Trophoblast cell (in vitro differentiated cells and primary cell): ENCODE data around the gene CS.

ENCODE experiments used
- DNase-seq, 2 donors: peaks; one replicate each; pipeline ENCODE4 v3.0.0-alpha.2; 2016
- H2AFZ ChIP-seq: 2 replicates; pipeline ENCODE4 v1.6.1; 2013; ENCODE audit warnings: low read length, moderate library complexity, mild to moderate bottlenecking; ENCODE audit not compliant: insufficient read depth, poor library complexity
- H2AK5ac ChIP-seq: 2 replicates; pipeline ENCODE4 v1.6.1; 2013; ENCODE audit warnings: mild to moderate bottlenecking, low read length
- H2BK120ac ChIP-seq: 2 replicates; pipeline ENCODE4 v1.6.1; 2013; ENCODE audit warnings: low read length, mild to moderate bottlenecking, moderate library complexity; ENCODE audit not compliant: insufficient read depth, poor library complexity
- H2BK12ac ChIP-seq: 2 replicates; pipeline ENCODE4 v1.6.1; 2013; ENCODE audit warnings: mild to moderate bottlenecking, low read length, moderate library complexity
- H2BK5ac ChIP-seq: 2 replicates; pipeline ENCODE4 v1.6.1; 2013; ENCODE audit warnings: low read length, low read depth, moderate library complexity, mild to moderate bottlenecking; ENCODE audit not compliant: poor library complexity
- H3K14ac ChIP-seq: 2 replicates; pipeline ENCODE4 v1.6.1; 2013; ENCODE audit warnings: mild to moderate bottlenecking, low read length
- H3K18ac ChIP-seq: 2 replicates; pipeline ENCODE4 v1.6.1; 2013; ENCODE audit warnings: mild to moderate bottlenecking, low read length
- H3K23ac ChIP-seq: 2 replicates; pipeline ENCODE4 v1.6.1; 2013; ENCODE audit warnings: low read length
- H3K27ac ChIP-seq: 2 replicates; pipeline ENCODE4 v1.5.1; 2013; ENCODE audit warnings: low read depth, mild to moderate bottlenecking, inconsistent platforms, low read length, moderate library complexity
- H3K27me3 ChIP-seq: 2 replicates; pipeline ENCODE4 v1.6.1; 2013; ENCODE audit warnings: inconsistent platforms, mild to moderate bottlenecking, low read length, moderate library complexity; ENCODE audit not compliant: insufficient read depth
- H3K36me3 ChIP-seq, 2 experiments: 1 replicate in 1 of 2; 2 replicates in 1 of 2; pipeline ENCODE4 v1.6.1; 2013; ENCODE audit warnings: low read length in 2 of 2, mild to moderate bottlenecking in 2 of 2, moderate library complexity in 1 of 2; ENCODE audit not compliant: insufficient read depth in 2 of 2, control insufficient read depth in 1 of 2
- H3K4ac ChIP-seq: 2 replicates; pipeline ENCODE4 v1.6.1; 2013; ENCODE audit warnings: low read depth, mild to moderate bottlenecking, low read length, moderate library complexity
- H3K4me1 ChIP-seq, 2 experiments: 1 replicate in 1 of 2; 2 replicates in 1 of 2; pipeline ENCODE4 v1.6.1; 2013; ENCODE audit warnings: low read length in 2 of 2, mild to moderate bottlenecking in 2 of 2, moderate library complexity in 1 of 2; ENCODE audit not compliant: insufficient read depth in 2 of 2, control insufficient read depth in 1 of 2
- H3K4me2 ChIP-seq: 2 replicates; pipeline ENCODE4 v1.6.1; 2013; ENCODE audit warnings: inconsistent platforms, mild to moderate bottlenecking, low read length, moderate library complexity
- H3K4me3 ChIP-seq: 2 replicates; pipeline ENCODE4 v1.5.1; 2013; ENCODE audit warnings: mild to moderate bottlenecking, low read depth, low read length, inconsistent platforms
- H3K79me1 ChIP-seq: one replicate; pipeline ENCODE4 v1.6.1; 2013; ENCODE audit warnings: low read length
- H3K79me2 ChIP-seq: 2 replicates; pipeline ENCODE4 v1.6.1; 2013; ENCODE audit warnings: low read length, mild to moderate bottlenecking; ENCODE audit not compliant: control insufficient read depth, insufficient read depth, poor library complexity
- H3K9ac ChIP-seq: 2 replicates; pipeline ENCODE4 v1.6.1; 2013; ENCODE audit warnings: mild to moderate bottlenecking, low read length
- H3K9me3 ChIP-seq: 2 replicates; pipeline ENCODE4 v1.6.1; 2013; ENCODE audit warnings: low read depth, mild to moderate bottlenecking, control low read depth, inconsistent platforms, low read length; ENCODE audit not compliant: insufficient read depth
- H4K12ac ChIP-seq: 2 replicates; pipeline ENCODE4 v1.6.1; 2013; ENCODE audit warnings: low read depth, mild to moderate bottlenecking, low read length, moderate library complexity
- H4K8ac ChIP-seq: 2 replicates; pipeline ENCODE4 v1.6.1; 2013; ENCODE audit warnings: low read depth, mild to moderate bottlenecking, low read length, moderate library complexity
- H4K91ac ChIP-seq: one replicate; pipeline ENCODE4 v1.6.1; 2013; ENCODE audit warnings: low read depth, mild to moderate bottlenecking, low read length, moderate library complexity
- WGBS: extraction: QIAGEN DNeasy Blood & Tissue Kit; methylation state at CpG from one replicate; pipeline ENCODE4 v1.1.7; 2013; ENCODE audit warnings: missing lambda C conversion rate; ENCODE audit not compliant: insufficient read length, insufficient coverage; ENCODE audit errors: extremely low coverage; 5-methylcytosine and 5-hydroxymethylcytosine counted together

CS gene

DNA sequence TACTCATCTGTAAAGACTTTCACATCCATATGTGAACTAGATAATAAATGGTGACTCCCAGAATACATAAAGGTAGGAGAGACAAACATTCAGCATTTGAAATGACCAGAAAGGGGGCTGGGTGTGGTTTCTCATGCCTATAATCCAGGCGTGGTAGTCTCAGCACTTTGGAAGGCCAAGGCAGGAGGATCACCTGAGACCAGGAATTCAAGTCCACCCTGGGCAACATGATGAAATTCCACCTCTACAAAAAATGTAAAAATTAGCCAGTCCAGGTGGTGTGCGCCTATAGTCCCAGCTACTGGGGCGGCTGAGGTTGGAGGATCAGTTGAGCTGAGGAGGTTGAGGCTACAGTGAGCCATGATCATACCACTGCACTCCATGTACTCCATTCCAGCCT lies 4.1 kb upstream of the CS start:
- WGBS = no CpG with 5 or more reads among the region's 3 CpGs

DNA sequence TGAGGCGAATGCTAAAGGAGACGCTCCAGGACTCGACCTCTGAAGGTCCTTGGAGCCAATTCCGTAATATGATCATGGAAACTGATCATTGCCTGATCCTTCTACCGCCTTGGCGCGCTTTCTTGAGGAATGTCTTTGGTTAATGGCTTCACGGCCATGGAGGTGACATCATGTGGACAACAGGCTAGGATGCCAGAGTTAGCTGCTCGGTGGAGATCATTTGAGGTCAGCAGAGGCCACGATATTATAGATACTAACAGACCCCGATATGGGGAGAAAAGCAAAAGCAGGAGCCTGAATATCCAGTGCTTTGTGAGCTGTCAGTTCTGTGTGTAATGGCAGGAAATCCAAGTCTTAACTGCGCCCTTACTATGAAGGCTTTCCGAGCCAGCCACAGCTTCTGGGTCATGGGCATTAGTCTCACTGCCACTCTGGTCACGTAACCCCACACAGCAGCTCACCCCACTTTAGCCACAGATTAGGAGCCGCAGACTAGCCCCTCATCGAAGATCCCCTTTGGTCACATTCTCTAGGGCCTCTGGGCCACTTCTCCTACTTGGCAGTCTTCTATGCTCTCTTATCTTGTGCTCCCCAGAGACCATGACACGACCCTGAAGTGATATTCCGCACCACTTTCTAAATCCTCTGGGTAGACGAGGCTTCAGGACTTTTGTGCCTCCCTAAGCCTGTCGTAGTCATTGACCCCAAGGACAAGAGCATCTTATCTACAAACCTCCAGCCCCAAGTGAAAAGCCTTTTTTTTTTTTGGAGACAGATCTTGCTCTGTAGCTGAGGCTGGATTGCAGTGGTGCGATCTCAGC lies 724 bp upstream of the CS start:
- no peaks in the 10 kb centered on the region for H3K9me3 ChIP-seq
- H4K8ac ChIP-seq = peak overlapping the region; percentile 80
- no peak overlapping the region for H2AK5ac ChIP-seq
- no peak overlapping the region for H3K9ac ChIP-seq
- H3K23ac ChIP-seq = no peak overlapping the region
- peaks cover 8% of the 10 kb centered on the region for H3K79me1 ChIP-seq
- H4K91ac ChIP-seq = peak overlapping the region; percentile 68
- H2BK12ac ChIP-seq = no peak overlapping the region
- no peak for DNase-seq
- WGBS = no CpG with 5 or more reads among the region's 21 CpGs
- H3K27me3 ChIP-seq = no peaks in the 10 kb centered on the region
- no peak overlapping the region for H2BK120ac ChIP-seq
- peaks cover 9% of the 10 kb centered on the region for H3K79me2 ChIP-seq
- peak overlapping the region; percentile 6 for H3K27ac ChIP-seq
- H3K4me3 ChIP-seq = peak overlapping the region; percentile 0
- H3K36me3 ChIP-seq = peaks cover 16 to 20% of the 10 kb centered on the region in 2 experiments
- peaks cover 4% of the 10 kb centered on the region in 2 experiments for H3K4me1 ChIP-seq
- H2BK5ac ChIP-seq = peak overlapping the region; percentile 7
- no peak overlapping the region for H3K4ac ChIP-seq
- no peak overlapping the region for H4K12ac ChIP-seq
- peak overlapping the region; percentile 40 for H2AFZ ChIP-seq
- no peak overlapping the region for H3K18ac ChIP-seq
- H3K14ac ChIP-seq = peak overlapping the region; percentile 71
- H3K4me2 ChIP-seq = peak overlapping the region; percentile 57

More for the DNA sequence above, 4.1 kb upstream of the CS start:
- Histone ChIP-seq H2AK5ac (no peak overlapping the region), H3K4me1 (peaks cover 0 to 2% of the 10 kb centered on the region in 2 experiments), H2BK12ac (no peak overlapping the region), H3K36me3 (peaks cover 27 to 37% of the 10 kb centered on the region in 2 experiments), H3K23ac (no peak overlapping the region), H3K27ac (no peak overlapping the region), H3K4me3 (no peak overlapping the region), H4K12ac (no peak overlapping the region), H2AFZ (no peak overlapping the region), H3K9ac (no peak overlapping the region), H2BK5ac (no peak overlapping the region), H3K18ac (no peak overlapping the region), H2BK120ac (no peak overlapping the region), H3K79me2 (peaks cover 7% of the 10 kb centered on the region), H3K79me1 (peaks cover 8% of the 10 kb centered on the region), H3K4me2 (no peak overlapping the region), H3K4ac (no peak overlapping the region), H3K14ac (no peak overlapping the region), H4K91ac (no peak overlapping the region), H3K9me3 (no peaks in the 10 kb centered on the region), H4K8ac (no peak overlapping the region), H3K27me3 (no peaks in the 10 kb centered on the region)
- peak; percentile 82 for DNase-seq

DNA sequence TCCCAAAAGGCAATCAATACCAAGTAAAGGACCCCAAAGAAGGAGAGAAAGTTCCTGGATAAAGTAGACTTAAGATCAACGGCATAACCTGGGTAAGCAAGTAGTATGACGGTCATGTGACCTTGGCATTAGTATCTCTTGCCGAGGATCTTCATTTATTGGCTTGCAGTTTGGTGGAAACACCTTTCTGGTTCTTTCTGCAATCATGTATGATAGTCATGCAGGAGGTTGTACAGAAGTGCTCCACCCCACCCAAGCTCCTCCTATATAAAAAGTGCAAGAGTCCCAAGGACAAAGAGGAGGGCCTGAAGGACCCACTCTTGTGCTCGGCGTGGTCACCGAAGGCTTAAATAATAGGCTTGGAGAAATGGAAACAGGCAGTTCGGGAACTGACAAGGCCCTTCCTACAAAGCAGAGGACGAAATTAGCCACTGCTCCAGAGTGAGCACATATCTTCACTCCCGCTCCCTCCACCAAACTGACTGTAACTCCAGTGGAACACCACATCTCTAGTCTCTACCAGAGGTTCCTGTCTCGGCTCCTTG lies 750 bp downstream of the CS start:
- peak overlapping the region; percentile 69 for H2AK5ac ChIP-seq
- H2AFZ ChIP-seq = peak overlapping the region; percentile 67
- H3K27me3 ChIP-seq = no peaks in the 10 kb centered on the region
- peak overlapping the region; percentile 88 for H2BK120ac ChIP-seq
- peak overlapping the region; percentile 83 for H4K91ac ChIP-seq
- H3K4me3 ChIP-seq = peak overlapping the region; percentile 100
- peak overlapping the region; percentile 88 for H3K9ac ChIP-seq
- H3K4ac ChIP-seq = peak overlapping the region; percentile 71
- peak overlapping the region; percentile 39 for H4K12ac ChIP-seq
- H3K23ac ChIP-seq = no peak overlapping the region
- H3K9me3 ChIP-seq = no peaks in the 10 kb centered on the region
- no peak overlapping the region for H2BK12ac ChIP-seq
- peak overlapping the region; percentile 5 for H2BK5ac ChIP-seq
- peak overlapping the region; percentile 89 for H3K4me2 ChIP-seq
- H3K79me2 ChIP-seq = peaks cover 9% of the 10 kb centered on the region
- H3K14ac ChIP-seq = peak overlapping the region; percentile 75
- H3K27ac ChIP-seq = peak overlapping the region; percentile 70
- peak overlapping the region; percentile 89 for H3K18ac ChIP-seq
- H4K8ac ChIP-seq = peak overlapping the region; percentile 74
- H3K4me1 ChIP-seq = peaks cover 4% of the 10 kb centered on the region in 2 experiments
- H3K36me3 ChIP-seq = peaks cover 10 to 14% of the 10 kb centered on the region in 2 experiments
- H3K79me1 ChIP-seq = peaks cover 8% of the 10 kb centered on the region
- WGBS = no CpG with 5 or more reads among the region's 10 CpGs
- peak in 1 of 2 donors; percentile 16 for DNase-seq

DNA sequence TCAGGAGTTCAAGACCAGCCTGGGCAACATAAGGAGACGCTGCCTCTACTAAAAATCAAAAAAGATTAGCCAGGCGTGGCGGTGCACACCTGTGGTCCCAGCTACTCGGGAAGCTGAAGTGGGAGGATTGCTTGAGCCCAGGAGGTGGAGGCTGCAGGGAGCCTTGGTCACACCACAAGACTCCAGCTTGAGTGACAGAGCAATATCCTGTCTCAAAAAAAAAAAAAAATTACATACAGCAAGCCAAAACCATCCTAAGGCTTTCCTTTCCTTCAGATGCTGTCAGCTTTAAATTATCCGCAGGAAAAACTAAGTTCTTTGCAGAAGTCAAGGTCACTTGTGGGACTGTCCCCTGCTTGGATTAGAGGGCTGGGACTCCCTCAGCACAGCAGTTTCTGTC lies 1.3 kb downstream of the CS start:
- peak overlapping the region; percentile 82 for H3K4ac ChIP-seq
- no peak overlapping the region for H3K23ac ChIP-seq
- no peak overlapping the region for H3K9ac ChIP-seq
- H3K4me1 ChIP-seq = peaks cover 4% of the 10 kb centered on the region in 2 experiments
- no peaks in the 10 kb centered on the region for H3K9me3 ChIP-seq
- H4K91ac ChIP-seq = no peak overlapping the region
- peaks cover 9% of the 10 kb centered on the region for H3K79me2 ChIP-seq
- no peak overlapping the region for H2AFZ ChIP-seq
- WGBS = no CpG with 5 or more reads among the region's 5 CpGs
- H3K27ac ChIP-seq = no peak overlapping the region
- H4K8ac ChIP-seq = no peak overlapping the region
- no peak overlapping the region for H3K18ac ChIP-seq
- peaks cover 8% of the 10 kb centered on the region for H3K79me1 ChIP-seq
- H2BK5ac ChIP-seq = no peak overlapping the region
- no peak overlapping the region for H2AK5ac ChIP-seq
- H4K12ac ChIP-seq = no peak overlapping the region
- no peak overlapping the region for H3K14ac ChIP-seq
- no peak overlapping the region for H2BK120ac ChIP-seq
- H3K36me3 ChIP-seq = peaks cover 7 to 12% of the 10 kb centered on the region in 2 experiments
- no peak overlapping the region for H2BK12ac ChIP-seq
- peak overlapping the region; percentile 89 for H3K4me2 ChIP-seq
- H3K27me3 ChIP-seq = no peaks in the 10 kb centered on the region
- no peak for DNase-seq
- H3K4me3 ChIP-seq = no peak overlapping the region
